HepG2 (cell line): ENCODE data around the gene SHISA5. TPM values are rescaled to one million over a fixed set of nuclear protein-coding genes. Genes with fewer than 3 reads are reported as not detected.

Experiments
- AHDC1 ChIP-seq: sonication (generic); formaldehyde crosslinking; IDR thresholded peaks from 2 replicates; pipeline ENCODE4 v1.5.1; 2020; ENCODE audit warnings: mild to moderate bottlenecking, missing genetic modification reagents, borderline replicate concordance
- ARHGAP35 ChIP-seq: sonication (generic); formaldehyde crosslinking; IDR thresholded peaks from 2 replicates; pipeline ENCODE4 v1.9.0; 2022; ENCODE audit warnings: mild to moderate bottlenecking, inconsistent platforms, moderate library complexity, missing genetic modification reagents, borderline replicate concordance
- BCL6 ChIP-seq: IDR thresholded peaks from 2 replicates; pipeline ENCODE4 v1.6.1; 2016; ENCODE audit warnings: missing genetic modification reagents, missing compliant biosample characterization
- CREB3 ChIP-seq: sonication (generic); formaldehyde crosslinking; IDR thresholded peaks from 2 replicates; pipeline ENCODE4 v1.5.0; 2020; ENCODE audit warnings: missing genetic modification reagents
- ELF3 ChIP-seq: IDR thresholded peaks from 2 replicates; pipeline ENCODE4 v1.6.1; 2016; ENCODE audit warnings: missing genetic modification reagents, missing compliant biosample characterization
- FLYWCH1 ChIP-seq: sonication (generic); formaldehyde crosslinking; IDR thresholded peaks from 2 replicates; pipeline ENCODE4 v1.8.1; 2023; ENCODE audit warnings: mild to moderate bottlenecking, missing genetic modification reagents
- ISX ChIP-seq: sonication (generic); formaldehyde crosslinking; conservative IDR thresholded peaks from 2 replicates; pipeline ENCODE4 v1.5.0; 2020; ENCODE audit warnings: missing genetic modification reagents
- JDP2 ChIP-seq: sonication (generic); formaldehyde crosslinking; IDR thresholded peaks from 2 replicates; pipeline ENCODE4 v1.8.1; 2022; ENCODE audit warnings: missing genetic modification reagents, borderline replicate concordance
- KAT2B ChIP-seq: fragments of 150-350 bp; IDR thresholded peaks from 2 replicates; pipeline ENCODE4 v1.6.1; 2014; ENCODE audit warnings: low read depth, low read length, borderline replicate concordance
- KDM5B ChIP-seq: sonication (generic); formaldehyde crosslinking; IDR thresholded peaks from 2 replicates; pipeline ENCODE4 v1.4.0; 2020; ENCODE audit warnings: missing genetic modification reagents, mild to moderate bottlenecking, borderline replicate concordance
- MED13 ChIP-seq: sonication (generic); formaldehyde crosslinking; IDR thresholded peaks from 2 replicates; pipeline ENCODE4 v1.5.0; 2020; ENCODE audit warnings: missing genetic modification reagents
- NFKBIZ ChIP-seq: IDR thresholded peaks from 2 replicates; pipeline ENCODE4 v1.6.1; 2018; ENCODE audit warnings: missing genetic modification reagents, missing compliant biosample characterization
- SOX13 ChIP-seq, 3 experiments: fragments of 450-650 bp in 1 of 3; sonication (generic) in 1 of 3; formaldehyde crosslinking in 1 of 3; IDR thresholded peaks in 2 of 3; conservative IDR thresholded peaks in 1 of 3; 2 replicates each; pipeline versions ENCODE4 v1.5.0 to v1.6.1; 2016 to 2020; ENCODE audit warnings: antibody characterized with exemption in 1 of 3, mild to moderate bottlenecking in 1 of 3, missing compliant biosample characterization in 1 of 3, missing genetic modification reagents in 1 of 3, moderate library complexity in 1 of 3
- SRSF1 ChIP-seq: fragments of 200-400 bp; formaldehyde crosslinking; optimal IDR thresholded peaks from 2 replicates; pipeline ENCODE3; 2017; ENCODE audit warnings: mild to moderate bottlenecking, low read depth, low read length, moderate library complexity
- SYNCRIP ChIP-seq: fragments of 200-400 bp; formaldehyde crosslinking; IDR thresholded peaks from 2 replicates; pipeline ENCODE4 v1.6.1; 2018; ENCODE audit warnings: mild to moderate bottlenecking, low read depth, low read length; ENCODE audit not compliant: insufficient read depth
- ZFAT ChIP-seq: sonication (generic); formaldehyde crosslinking; conservative IDR thresholded peaks from 2 replicates; pipeline ENCODE4 v1.8.1; 2023; ENCODE audit warnings: missing genetic modification reagents, inconsistent platforms
- ZHX1 ChIP-seq: sonication (generic); formaldehyde crosslinking; IDR thresholded peaks from 2 replicates; pipeline ENCODE4 v1.8.1; 2022; ENCODE audit warnings: low read depth, mild to moderate bottlenecking, missing genetic modification reagents
- ZNF317 ChIP-seq: sonication (generic); formaldehyde crosslinking; IDR thresholded peaks from 2 replicates; pipeline ENCODE4 v1.5.0; 2020; ENCODE audit warnings: mild to moderate bottlenecking, missing genetic modification reagents
- ZNF367 ChIP-seq: sonication (generic); formaldehyde crosslinking; IDR thresholded peaks from 2 replicates; pipeline ENCODE4 v1.4.0; 2020; ENCODE audit warnings: missing genetic modification reagents, borderline replicate concordance
- polyA plus RNA-seq, 8 experiments: library from polyadenylated mRNA; depleted of rRNA in 3 of 8; stranded (reverse) in 7 of 8; unstranded in 1 of 8; fragments of >200 nt; fragmentation: Illumina TruSeq in 4 of 8; extraction: Trizol in 4 of 8; gene quantifications; 2 replicates each; pipeline versions ENCODE4 v1.2.1 to v1.2.3, GENCODE V29; 2011 to 2016; ENCODE audit warnings: low read depth in 4 of 8, missing spikeins in 1 of 8, mixed read lengths in 1 of 8; ENCODE audit not compliant: insufficient read depth in 1 of 8
- total RNA-seq, 5 experiments: library from RNA; depleted of rRNA; stranded (reverse); fragments of >200 nt; fragmentation: Illumina TruSeq; extraction: Trizol; gene quantifications; 2 replicates each; pipeline ENCODE4 v1.2.3, GENCODE V29; 2016; ENCODE audit warnings: low read depth in 1 of 5

SHISA5 gene
- total and polyA plus RNA-seq, 2 of the 13 experiments (the other 11 are each of a cell fraction or from before 2014, with no cell fraction given): 75.8 to 91.4 TPM

- TF ChIP-seq AHDC1 (CRISPR knock-in tag) (no peak; the same call in 1 of the 2 replicates), ZHX1 (CRISPR knock-in tag) (no peak), ARHGAP35 (CRISPR knock-in tag) (peak; percentile 49; the same call in 1 of the 2 replicates), MED13 (peak; percentile 77; the same call in 1 of the 2 replicates), ZNF317 (CRISPR knock-in tag) (peak; percentile 92), KAT2B (no peak), NFKBIZ (CRISPR knock-in tag) (peak; percentile 81; the same call in 1 of the 2 replicates), SOX13 (IDR thresholded peaks at IDR 0.05) (peak; percentile 73), SOX13 (CRISPR knock-in tag; conservative IDR thresholded peaks at IDR 0.05 in 1 of 2, IDR thresholded peaks at IDR 0.05 in 1 of 2) (peak in 1 of 2 experiments; percentile 79; a peak in 2 of 4 replicates), ZFAT (CRISPR knock-in tag) (no peak), BCL6 (peak; percentile 52; the same call in 1 of the 2 replicates), SRSF1 (peak; percentile 90), KDM5B (peak; percentile 82; the same call in 1 of the 2 replicates), ZNF367 (CRISPR knock-in tag) (no peak; the same call in 1 of the 2 replicates), FLYWCH1 (CRISPR knock-in tag) (no peak), CREB3 (CRISPR knock-in tag) (no peak), ELF3 (CRISPR knock-in tag) (peak; percentile 87), JDP2 (CRISPR knock-in tag) (peak; percentile 65; the same call in 1 of the 2 replicates), ISX (CRISPR knock-in tag) (0 out of 2 replicates have a peak, but pooled peaks have one; percentile 25), SYNCRIP (no peak)
Observed at GRCh38 chr3:48429960-48430707, 73.8 kb downstream of the SHISA5 start, which contains the start of gene PLXNB1 (continued).
